ENCODE results near the gene C4BPA.

The C4BPA gene

GRCh38 chr1:207064561-207064960 lies 39.5 kb upstream of the C4BPA start:
- WGBS, 2 experiments = 92 to 95% methylated on average over 8 of the region's 8 CpGs
- no peaks in the 10 kb centered on the region for H3K27me3 ChIP-seq (ENCODE audit: control insufficient read depth, insufficient read depth, low read length, poor library complexity, severe bottlenecking)
- no peaks in the 10 kb centered on the region for H3K9me3 ChIP-seq (ENCODE audit: control insufficient read depth, low read length)
- H3K27ac ChIP-seq (ENCODE audit: insufficient read depth, low read depth, low read length, poor library complexity, severe bottlenecking) = no peak overlapping the region
- no peaks in the 10 kb centered on the region for H3K36me3 ChIP-seq (ENCODE audit: control insufficient read depth, insufficient read depth, low read length)
- no peak overlapping the region for H3K4me3 ChIP-seq (ENCODE audit: insufficient read depth, low read depth, low read length)
- peaks cover 3% of the 10 kb centered on the region for H3K4me1 ChIP-seq (ENCODE audit: control insufficient read depth, insufficient read depth, low read length)

GRCh38 chr1:207067185-207067584 lies 36.8 kb upstream of the C4BPA start:
- H3K4me1 ChIP-seq (ENCODE audit: control insufficient read depth, insufficient read depth, low read length) = no peaks in the 10 kb centered on the region
- H3K4me3 ChIP-seq (ENCODE audit: insufficient read depth, low read depth, low read length) = no peak overlapping the region
- H3K27me3 ChIP-seq (ENCODE audit: control insufficient read depth, insufficient read depth, low read length, poor library complexity, severe bottlenecking) = no peaks in the 10 kb centered on the region
- 84 to 91% methylated on average over 3 of the region's 3 CpGs for WGBS, 2 experiments
- H3K36me3 ChIP-seq (ENCODE audit: control insufficient read depth, insufficient read depth, low read length) = no peaks in the 10 kb centered on the region
- no peak overlapping the region for H3K27ac ChIP-seq (ENCODE audit: insufficient read depth, low read depth, low read length, poor library complexity, severe bottlenecking)
- H3K9me3 ChIP-seq (ENCODE audit: control insufficient read depth, low read length) = no peaks in the 10 kb centered on the region

- H3K9me3 ChIP-seq (ENCODE audit: control insufficient read depth, low read length) = no peaks in the 10 kb centered on the region
- no peaks in the 10 kb centered on the region for H3K36me3 ChIP-seq (ENCODE audit: control insufficient read depth, insufficient read depth, low read length)
- H3K27me3 ChIP-seq (ENCODE audit: control insufficient read depth, insufficient read depth, low read length, poor library complexity, severe bottlenecking) = no peaks in the 10 kb centered on the region
- H3K4me1 ChIP-seq (ENCODE audit: control insufficient read depth, insufficient read depth, low read length) = no peaks in the 10 kb centered on the region
- no peak overlapping the region for H3K27ac ChIP-seq (ENCODE audit: insufficient read depth, low read depth, low read length, poor library complexity, severe bottlenecking)
- WGBS, 2 experiments = 82 to 89% methylated on average over 5 of the region's 5 CpGs
- no peak overlapping the region for H3K4me3 ChIP-seq (ENCODE audit: insufficient read depth, low read depth, low read length)
These were observed 36.4 kb upstream of the C4BPA start for GRCh38 chr1:207067665-207068064.

GRCh38 chr1:207069061-207069460 lies 35.0 kb upstream of the C4BPA start:
- Histone ChIP-seq H3K4me3 (ENCODE audit: insufficient read depth, low read depth, low read length) (no peak overlapping the region), H3K27me3 (ENCODE audit: control insufficient read depth, insufficient read depth, low read length, poor library complexity, severe bottlenecking) (no peaks in the 10 kb centered on the region), H3K36me3 (ENCODE audit: control insufficient read depth, insufficient read depth, low read length) (no peaks in the 10 kb centered on the region), H3K27ac (ENCODE audit: insufficient read depth, low read depth, low read length, poor library complexity, severe bottlenecking) (no peak overlapping the region), H3K9me3 (ENCODE audit: control insufficient read depth, low read length) (no peaks in the 10 kb centered on the region), H3K4me1 (ENCODE audit: control insufficient read depth, insufficient read depth, low read length) (no peaks in the 10 kb centered on the region)
- 92 to 96% methylated on average over 3 of the region's 3 CpGs for WGBS, 2 experiments

GRCh38 chr1:207069858-207070506 lies 34.1 kb upstream of the C4BPA start:
- Histone ChIP-seq H3K27ac (ENCODE audit: insufficient read depth, low read depth, low read length, poor library complexity, severe bottlenecking) (no peak overlapping the region), H3K9me3 (ENCODE audit: control insufficient read depth, low read length) (no peaks in the 10 kb centered on the region), H3K4me3 (ENCODE audit: insufficient read depth, low read depth, low read length) (no peak overlapping the region), H3K4me1 (ENCODE audit: control insufficient read depth, insufficient read depth, low read length) (no peaks in the 10 kb centered on the region), H3K27me3 (ENCODE audit: control insufficient read depth, insufficient read depth, low read length, poor library complexity, severe bottlenecking) (no peaks in the 10 kb centered on the region), H3K36me3 (ENCODE audit: control insufficient read depth, insufficient read depth, low read length) (no peaks in the 10 kb centered on the region)
- 93 to 94% methylated on average over 5 of the region's 5 CpGs for WGBS, 2 experiments

GRCh38 chr1:207070811-207071210 lies 33.2 kb upstream of the C4BPA start:
- Histone ChIP-seq H3K9me3 (ENCODE audit: control insufficient read depth, low read length) (no peaks in the 10 kb centered on the region), H3K4me1 (ENCODE audit: control insufficient read depth, insufficient read depth, low read length) (no peaks in the 10 kb centered on the region), H3K4me3 (ENCODE audit: insufficient read depth, low read depth, low read length) (no peak overlapping the region), H3K27me3 (ENCODE audit: control insufficient read depth, insufficient read depth, low read length, poor library complexity, severe bottlenecking) (no peaks in the 10 kb centered on the region), H3K36me3 (ENCODE audit: control insufficient read depth, insufficient read depth, low read length) (no peaks in the 10 kb centered on the region), H3K27ac (ENCODE audit: insufficient read depth, low read depth, low read length, poor library complexity, severe bottlenecking) (no peak overlapping the region)
- 88 to 96% methylated on average over 4 of the region's 4 CpGs for WGBS, 2 experiments

- WGBS, 2 experiments = 93 to 97% methylated on average over 6 of the region's 6 CpGs
- H3K4me3 ChIP-seq (ENCODE audit: insufficient read depth, low read depth, low read length) = no peak overlapping the region
- no peak overlapping the region for H3K27ac ChIP-seq (ENCODE audit: insufficient read depth, low read depth, low read length, poor library complexity, severe bottlenecking)
- no peaks in the 10 kb centered on the region for H3K4me1 ChIP-seq (ENCODE audit: control insufficient read depth, insufficient read depth, low read length)
- H3K36me3 ChIP-seq (ENCODE audit: control insufficient read depth, insufficient read depth, low read length) = no peaks in the 10 kb centered on the region
- H3K27me3 ChIP-seq (ENCODE audit: control insufficient read depth, insufficient read depth, low read length, poor library complexity, severe bottlenecking) = no peaks in the 10 kb centered on the region
- no peaks in the 10 kb centered on the region for H3K9me3 ChIP-seq (ENCODE audit: control insufficient read depth, low read length)
These were observed 32.6 kb upstream of the C4BPA start for GRCh38 chr1:207071426-207071825.

- H3K27ac ChIP-seq (ENCODE audit: insufficient read depth, low read depth, low read length, poor library complexity, severe bottlenecking) = no peak overlapping the region
- no peak overlapping the region for H3K4me3 ChIP-seq (ENCODE audit: insufficient read depth, low read depth, low read length)
- H3K4me1 ChIP-seq (ENCODE audit: control insufficient read depth, insufficient read depth, low read length) = no peaks in the 10 kb centered on the region
- H3K27me3 ChIP-seq (ENCODE audit: control insufficient read depth, insufficient read depth, low read length, poor library complexity, severe bottlenecking) = no peaks in the 10 kb centered on the region
- 94 to 96% methylated on average over 8 of the region's 8 CpGs for WGBS, 2 experiments
- no peaks in the 10 kb centered on the region for H3K9me3 ChIP-seq (ENCODE audit: control insufficient read depth, low read length)
- no peaks in the 10 kb centered on the region for H3K36me3 ChIP-seq (ENCODE audit: control insufficient read depth, insufficient read depth, low read length)
These were observed 31.8 kb upstream of the C4BPA start for GRCh38 chr1:207072233-207072632.

- no peaks in the 10 kb centered on the region for H3K9me3 ChIP-seq (ENCODE audit: control insufficient read depth, low read length)
- H3K4me3 ChIP-seq (ENCODE audit: insufficient read depth, low read depth, low read length) = no peak overlapping the region
- 83 to 97% methylated on average over 4 of the region's 4 CpGs for WGBS, 2 experiments
- no peaks in the 10 kb centered on the region for H3K36me3 ChIP-seq (ENCODE audit: control insufficient read depth, insufficient read depth, low read length)
- no peaks in the 10 kb centered on the region for H3K4me1 ChIP-seq (ENCODE audit: control insufficient read depth, insufficient read depth, low read length)
- H3K27ac ChIP-seq (ENCODE audit: insufficient read depth, low read depth, low read length, poor library complexity, severe bottlenecking) = no peak overlapping the region
- no peaks in the 10 kb centered on the region for H3K27me3 ChIP-seq (ENCODE audit: control insufficient read depth, insufficient read depth, low read length, poor library complexity, severe bottlenecking)
These were observed 29.9 kb upstream of the C4BPA start for GRCh38 chr1:207073906-207074820.

- Histone ChIP-seq H3K36me3 (ENCODE audit: control insufficient read depth, insufficient read depth, low read length) (no peaks in the 10 kb centered on the region), H3K27me3 (ENCODE audit: control insufficient read depth, insufficient read depth, low read length, poor library complexity, severe bottlenecking) (no peaks in the 10 kb centered on the region), H3K27ac (ENCODE audit: insufficient read depth, low read depth, low read length, poor library complexity, severe bottlenecking) (no peak overlapping the region), H3K4me1 (ENCODE audit: control insufficient read depth, insufficient read depth, low read length) (no peaks in the 10 kb centered on the region), H3K9me3 (ENCODE audit: control insufficient read depth, low read length) (no peaks in the 10 kb centered on the region), H3K4me3 (ENCODE audit: insufficient read depth, low read depth, low read length) (no peak overlapping the region)
- 94 to 99% methylated on average over 4 of the region's 5 CpGs for WGBS, 2 experiments
These were observed 27.7 kb upstream of the C4BPA start for GRCh38 chr1:207076181-207076955.

Data from ectodermal cell (in vitro differentiated cells).